Measurements from ENCODE around the gene CHAD.

Gene CHAD

DNA sequence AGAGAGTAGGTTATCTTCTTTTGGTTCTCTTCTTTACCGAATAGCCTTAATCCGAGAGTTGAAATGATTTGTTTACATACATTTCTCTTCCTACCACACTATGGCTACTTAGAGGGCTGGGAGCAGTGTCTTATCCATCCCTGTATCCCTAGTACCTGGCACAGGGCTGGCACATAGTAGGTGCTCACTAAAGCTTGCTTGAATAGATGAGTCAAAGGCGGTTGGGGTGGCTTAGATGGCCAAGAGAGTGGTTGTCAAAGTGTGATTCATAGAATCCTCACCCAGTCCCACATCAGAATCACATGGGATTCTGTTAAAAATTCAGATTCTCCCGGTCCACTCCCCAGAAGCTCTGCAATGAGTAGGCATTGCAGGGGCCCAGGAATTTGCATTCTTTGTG is 11.1 kb downstream of the CHAD start:
- H3K4me3 ChIP-seq (ENCODE audit: low read length), result no peak overlapping the region
- TF ChIP-seq, protein P1, sequence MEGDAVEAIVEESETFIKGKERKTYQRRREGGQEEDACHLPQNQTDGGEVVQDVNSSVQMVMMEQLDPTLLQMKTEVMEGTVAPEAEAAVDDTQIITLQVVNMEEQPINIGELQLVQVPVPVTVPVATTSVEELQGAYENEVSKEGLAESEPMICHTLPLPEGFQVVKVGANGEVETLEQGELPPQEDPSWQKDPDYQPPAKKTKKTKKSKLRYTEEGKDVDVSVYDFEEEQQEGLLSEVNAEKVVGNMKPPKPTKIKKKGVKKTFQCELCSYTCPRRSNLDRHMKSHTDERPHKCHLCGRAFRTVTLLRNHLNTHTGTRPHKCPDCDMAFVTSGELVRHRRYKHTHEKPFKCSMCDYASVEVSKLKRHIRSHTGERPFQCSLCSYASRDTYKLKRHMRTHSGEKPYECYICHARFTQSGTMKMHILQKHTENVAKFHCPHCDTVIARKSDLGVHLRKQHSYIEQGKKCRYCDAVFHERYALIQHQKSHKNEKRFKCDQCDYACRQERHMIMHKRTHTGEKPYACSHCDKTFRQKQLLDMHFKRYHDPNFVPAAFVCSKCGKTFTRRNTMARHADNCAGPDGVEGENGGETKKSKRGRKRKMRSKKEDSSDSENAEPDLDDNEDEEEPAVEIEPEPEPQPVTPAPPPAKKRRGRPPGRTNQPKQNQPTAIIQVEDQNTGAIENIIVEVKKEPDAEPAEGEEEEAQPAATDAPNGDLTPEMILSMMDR (conservative IDR thresholded peaks at IDR 0.05; ENCODE audit: low read depth, low read length), result no peak
- no peak for DNase-seq (ENCODE audit: low read depth)

DNA sequence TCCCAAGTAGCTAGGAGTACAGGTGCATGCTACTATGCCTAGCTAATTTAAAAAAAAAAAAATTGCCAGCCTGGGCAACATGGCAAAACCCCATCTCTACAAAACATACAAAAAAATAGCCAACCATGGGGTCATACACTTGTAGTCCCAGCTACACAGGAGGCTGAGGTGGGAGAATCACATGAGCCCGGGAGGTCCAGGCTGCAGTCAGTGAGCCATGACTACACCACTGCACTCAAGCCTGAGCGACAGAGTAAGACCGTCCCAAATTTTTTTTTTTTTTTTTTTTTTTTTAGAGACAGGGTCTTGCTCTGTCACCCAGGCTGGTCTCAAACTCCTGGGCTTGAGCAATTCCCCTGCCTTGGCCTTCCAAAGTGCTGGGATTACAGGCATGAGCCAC is 14.8 kb downstream of the CHAD start:
- TF ChIP-seq, protein P1 (conservative IDR thresholded peaks at IDR 0.05; ENCODE audit: low read depth, low read length), result no peak

DNA sequence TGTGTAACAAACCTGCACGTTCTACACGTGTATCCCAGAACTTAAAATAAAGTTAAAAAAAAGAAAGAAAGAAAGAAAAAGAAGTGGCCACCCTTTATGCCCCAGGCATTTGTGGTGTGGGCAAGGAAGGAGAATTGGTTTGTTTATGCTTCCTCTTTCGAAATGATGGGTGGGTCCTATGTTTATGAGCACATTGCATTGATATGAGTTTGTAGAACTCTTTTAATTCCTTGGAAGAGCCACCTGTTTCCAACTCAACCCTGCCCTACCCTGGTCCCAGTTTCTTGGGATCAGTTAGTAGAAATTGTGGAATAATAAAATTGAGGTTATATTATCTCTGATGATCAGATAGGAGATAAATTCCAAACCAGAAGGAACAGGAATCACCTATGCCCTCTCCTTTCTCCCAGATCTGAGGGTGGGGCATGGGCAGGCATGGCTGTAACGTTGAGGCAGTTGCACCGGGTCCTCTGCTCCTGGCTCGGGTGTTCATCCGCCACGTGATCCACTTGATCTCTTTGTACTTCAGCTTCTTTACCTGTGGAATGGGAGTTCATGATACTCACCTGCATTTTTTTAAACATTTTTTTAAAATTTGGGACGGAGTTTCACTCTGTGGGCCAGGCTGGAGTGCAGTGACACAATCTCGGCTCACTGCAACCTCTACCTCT is 15.9 kb downstream of the CHAD start:
- TF ChIP-seq, protein P1 (conservative IDR thresholded peaks at IDR 0.05; ENCODE audit: low read depth, low read length), result no peak
- no peak overlapping the region for H3K4me3 ChIP-seq (ENCODE audit: low read length)
- no peak for DNase-seq (ENCODE audit: low read depth)

More for the DNA sequence above, 14.8 kb downstream of the CHAD start:
- DNase-seq (ENCODE audit: low read depth), result no peak
- H3K4me3 ChIP-seq (ENCODE audit: low read length), result no peak overlapping the region

DNA sequence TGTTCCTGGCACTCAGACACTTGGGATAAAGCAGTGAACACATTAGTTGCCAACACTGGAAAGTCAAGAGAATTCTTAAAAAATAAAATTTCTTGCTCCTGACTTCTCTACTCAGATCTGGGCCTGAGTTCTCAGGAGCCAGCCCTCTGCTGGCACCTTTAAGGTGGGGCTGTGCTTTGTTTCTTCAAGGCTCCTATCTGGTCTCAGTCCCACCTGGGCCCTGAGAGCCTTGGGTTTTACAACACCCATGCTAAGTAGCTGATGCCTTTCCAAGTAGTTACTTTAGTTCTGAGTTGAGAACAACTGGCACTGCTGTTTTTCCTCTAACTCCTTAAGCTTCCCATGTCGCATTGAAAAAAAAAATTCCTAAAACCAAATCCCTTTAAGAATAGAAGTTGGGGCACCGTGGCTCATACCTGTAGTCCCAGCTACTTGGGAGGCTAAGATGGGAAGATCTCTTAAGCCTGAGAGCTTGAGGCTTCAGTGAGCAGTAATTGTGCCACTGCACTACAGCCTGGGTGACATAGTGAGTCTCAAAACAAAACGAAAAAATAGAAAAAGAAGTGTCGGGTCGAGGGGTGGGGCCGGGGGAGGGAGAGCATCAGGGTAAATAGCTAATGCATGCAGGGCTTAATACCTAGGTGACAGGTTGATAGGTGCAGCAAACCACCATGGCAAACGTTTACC is 16.6 kb downstream of the CHAD start:
- TF ChIP-seq, protein P1 (conservative IDR thresholded peaks at IDR 0.05; ENCODE audit: low read depth, low read length), result no peak
- H3K4me3 ChIP-seq (ENCODE audit: low read length), result no peak overlapping the region
- no peak for DNase-seq (ENCODE audit: low read depth)

DNA sequence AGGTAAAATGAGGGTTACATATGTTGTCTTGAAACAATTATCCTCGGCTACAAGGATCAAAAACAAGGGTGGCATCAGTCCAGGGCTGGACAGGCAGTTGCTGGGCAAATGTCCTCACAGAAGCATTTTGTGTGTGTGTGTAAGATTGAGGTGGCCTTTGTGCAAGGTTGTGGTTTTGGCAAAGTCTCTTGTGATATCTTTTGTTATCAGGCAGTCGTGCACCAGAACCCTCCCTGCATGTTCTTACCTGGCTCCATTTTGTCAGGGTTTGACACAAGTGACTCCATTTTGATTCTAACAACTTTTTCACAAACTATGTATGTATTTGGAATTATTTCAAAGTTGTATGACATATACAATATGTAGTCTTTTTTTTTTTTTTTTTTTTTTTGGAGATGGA is 20.0 kb downstream of the CHAD start:
- H3K4me3 ChIP-seq (ENCODE audit: low read length), result no peak overlapping the region
- DNase-seq (ENCODE audit: low read depth), result no peak
- TF ChIP-seq, protein P1 (conservative IDR thresholded peaks at IDR 0.05; ENCODE audit: low read depth, low read length), result no peak

DNA sequence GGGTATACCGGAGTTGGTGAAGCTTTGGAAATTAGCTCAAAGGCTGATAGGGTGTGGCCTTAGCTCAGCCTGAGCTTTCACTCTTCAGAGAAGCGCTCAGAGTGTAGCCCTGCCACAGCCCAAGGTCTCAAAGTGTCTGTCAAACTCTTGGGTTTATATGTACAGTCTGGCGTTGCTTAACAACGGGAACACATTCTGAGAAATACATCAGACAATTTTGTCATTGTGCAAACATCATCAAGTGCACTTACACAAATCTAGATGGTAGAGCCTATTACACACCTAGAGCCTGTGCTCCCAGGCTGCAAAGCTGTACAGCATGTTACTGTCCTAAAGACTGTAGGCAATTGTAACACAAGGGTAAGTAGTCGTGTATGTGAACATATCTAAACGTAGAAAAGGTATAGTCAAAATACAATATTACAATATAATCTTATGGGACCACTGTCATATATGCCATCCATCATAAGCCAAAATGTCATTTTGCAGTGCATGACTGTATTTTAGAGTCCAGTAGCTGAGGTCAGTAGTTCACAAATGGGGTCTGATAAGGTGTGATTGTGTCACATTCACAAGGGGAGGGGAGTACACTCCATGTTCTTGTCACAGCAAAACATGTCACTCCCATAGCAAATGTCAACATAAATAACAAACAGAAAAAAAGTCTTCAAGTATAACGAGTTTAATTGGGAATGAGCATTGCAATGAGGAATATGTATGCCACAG is 20.6 kb downstream of the CHAD start:
- DNase-seq (ENCODE audit: low read depth), result no peak
- TF ChIP-seq, protein P1 (conservative IDR thresholded peaks at IDR 0.05; ENCODE audit: low read depth, low read length), result no peak

More for the DNA sequence above, 20.6 kb downstream of the CHAD start:
- H3K4me3 ChIP-seq (ENCODE audit: low read length), result no peak overlapping the region

Data from retinal pigment epithelial cell (primary cell).